Measurements from ENCODE around the gene ATG3. TPM values are rescaled to one million over a fixed set of nuclear protein-coding genes. Genes with fewer than 3 reads are reported as not detected.

Gene ATG3
- total and polyA plus RNA-seq, 2 of the 8 experiments (the other 6 are each of a cell fraction or from before 2014, with no cell fraction given), result 27.3 to 55.3 TPM

- no peak overlapping the region for H2BK12ac ChIP-seq (ENCODE audit: low read depth, low read length)
- no peak for DNase-seq (ENCODE audit: low read depth in 1 of 2, low spot score in 2 of 2)
- no peaks in the 10 kb centered on the region for H3K79me1 ChIP-seq (ENCODE audit: low read depth, low read length)
- H4K5ac ChIP-seq (ENCODE audit: insufficient read length, low read depth, low read length), result no peak overlapping the region
- no peak overlapping the region for H3K18ac ChIP-seq (ENCODE audit: extremely low read depth, low read length)
- H3K4me2 ChIP-seq (ENCODE audit: insufficient read depth in 1 of 2, low read depth in 2 of 2, low read length in 2 of 2), result no peak overlapping the region
- H3K23me2 ChIP-seq (ENCODE audit: low read depth, low read length), result no peaks in the 10 kb centered on the region
- H3K4ac ChIP-seq (replicated peaks; ENCODE audit: insufficient read length, low read depth, low read length), result no peak overlapping the region
- TF ChIP-seq CTCF (IDR thresholded peaks at IDR 0.05; ENCODE audit: control extremely low read depth in 1 of 3, insufficient read depth in 1 of 3, low read depth in 1 of 3, low read length in 3 of 3), result peak in 1 of 3 experiments; percentile 6; a peak in 2 of 4 replicates
- no peak for TF ChIP-seq CBX8 (IDR thresholded peaks at IDR 0.05; ENCODE audit: borderline replicate concordance, low read depth, low read length)
- no peak for TF ChIP-seq BACH1 (IDR thresholded peaks at IDR 0.05; ENCODE audit: low read length)
- TF ChIP-seq EP300 (IDR thresholded peaks at IDR 0.05; ENCODE audit: borderline replicate concordance in 1 of 2, low read depth in 2 of 2, low read length in 2 of 2), result no peak
- TF ChIP-seq RFX5 (IDR thresholded peaks at IDR 0.05; ENCODE audit: borderline replicate concordance, low read depth, low read length), result no peak
- TF ChIP-seq JUN (IDR thresholded peaks at IDR 0.05; ENCODE audit: low read depth, low read length), result no peak
- POLR2A ChIA-PET (ENCODE audit: partially characterized antibody), result no interaction called here
- H4K8ac ChIP-seq (ENCODE audit: extremely low read depth, insufficient read depth, low read length), result no peak overlapping the region
- no peak overlapping the region for H2AFZ ChIP-seq (ENCODE audit: low read length)
- H3K27me3 ChIP-seq (replicated peaks in 1 of 4; ENCODE audit: control insufficient read depth in 3 of 4, extremely low read depth in 1 of 4, insufficient read depth in 3 of 4, low read length in 3 of 4), result no peaks in the 10 kb centered on the region
- WGBS, 2 experiments (ENCODE audit: extremely low coverage in 1 of 2, insufficient coverage in 1 of 2, insufficient read length in 1 of 2, insufficient replicate concordance in 2 of 2, low coverage in 1 of 2, low lambda C conversion rate in 2 of 2, missing lambda C conversion rate in 1 of 2), result 9% methylated on average over 1 of the region's 1 CpG; no CpG with 5 or more reads in 1 of the 2 experiments
- H4K91ac ChIP-seq (replicated peaks; ENCODE audit: insufficient read length, low read length), result no peak overlapping the region
- no peak overlapping the region for H3K14ac ChIP-seq (ENCODE audit: insufficient read length)
- H4K20me1 ChIP-seq (replicated peaks in 1 of 2; ENCODE audit: control insufficient read depth in 1 of 2, insufficient read depth in 2 of 2, low read length in 2 of 2), result no peaks in the 10 kb centered on the region
- H3K79me2 ChIP-seq (ENCODE audit: control insufficient read depth in 1 of 2, insufficient read depth in 2 of 2, low read length in 2 of 2), result no peaks in the 10 kb centered on the region
- no peak overlapping the region for H2AK5ac ChIP-seq (ENCODE audit: low read depth, low read length)
- no peak overlapping the region for H3K4me3 ChIP-seq (ENCODE audit: extremely low read depth in 1 of 4, insufficient read depth in 2 of 4, low read depth in 3 of 4, low read length in 4 of 4)
- FAIRE-seq, result peak; percentile 85
- CTCF ChIA-PET (ENCODE audit: partially characterized antibody), result interaction anchor here (0.6 to 1.4 kb wide), 10 partner anchors 10 to 393 kb away, joined by 3 to 7 read pairs (median 4); partner anchors contain the start of genes CD200 and SLC9C1
- H2BK20ac ChIP-seq (ENCODE audit: low read length), result no peak overlapping the region
- H3K56ac ChIP-seq (replicated peaks; ENCODE audit: insufficient read length, low read depth, low read length), result no peak overlapping the region
- H3K9me3 ChIP-seq (ENCODE audit: insufficient read depth in 2 of 2, low read depth in 1 of 2, low read length in 1 of 2), result no peaks in the 10 kb centered on the region
- H2BK15ac ChIP-seq (ENCODE audit: low read length), result no peak overlapping the region
- no peak overlapping the region for H3K27ac ChIP-seq (ENCODE audit: low read depth, low read length)
- no peaks in the 10 kb centered on the region for H3K4me1 ChIP-seq (replicated peaks in 1 of 4; ENCODE audit: control insufficient read depth in 3 of 4, insufficient read depth in 4 of 4, low read length in 3 of 4)
- H2BK5ac ChIP-seq (ENCODE audit: low read depth, low read length), result no peak overlapping the region
- no peak overlapping the region for H3K9ac ChIP-seq (replicated peaks in 1 of 4; ENCODE audit: extremely low read depth in 1 of 4, low read depth in 3 of 4, low read length in 3 of 4)
- H3K36me3 ChIP-seq (ENCODE audit: control insufficient read depth in 2 of 4, insufficient read depth in 4 of 4, low read length in 3 of 4), result peaks cover 0 to 24% (median 6%) of the 10 kb centered on the region in 4 experiments; a peak in 4 of 8 replicates
- no peak overlapping the region for H2BK120ac ChIP-seq (replicated peaks; ENCODE audit: low read depth, low read length)
- no peak overlapping the region for H3K23ac ChIP-seq (ENCODE audit: insufficient read length)
Measured at GRCh38 chr3:112531358-112531781, 30.4 kb downstream of the ATG3 start.
